ENCODE measurements around the gene HNRNPF.
A peak's percentile ranks its signal among the peaks of the same experiment; 100 is the strongest.

HNRNPF gene

DNA sequence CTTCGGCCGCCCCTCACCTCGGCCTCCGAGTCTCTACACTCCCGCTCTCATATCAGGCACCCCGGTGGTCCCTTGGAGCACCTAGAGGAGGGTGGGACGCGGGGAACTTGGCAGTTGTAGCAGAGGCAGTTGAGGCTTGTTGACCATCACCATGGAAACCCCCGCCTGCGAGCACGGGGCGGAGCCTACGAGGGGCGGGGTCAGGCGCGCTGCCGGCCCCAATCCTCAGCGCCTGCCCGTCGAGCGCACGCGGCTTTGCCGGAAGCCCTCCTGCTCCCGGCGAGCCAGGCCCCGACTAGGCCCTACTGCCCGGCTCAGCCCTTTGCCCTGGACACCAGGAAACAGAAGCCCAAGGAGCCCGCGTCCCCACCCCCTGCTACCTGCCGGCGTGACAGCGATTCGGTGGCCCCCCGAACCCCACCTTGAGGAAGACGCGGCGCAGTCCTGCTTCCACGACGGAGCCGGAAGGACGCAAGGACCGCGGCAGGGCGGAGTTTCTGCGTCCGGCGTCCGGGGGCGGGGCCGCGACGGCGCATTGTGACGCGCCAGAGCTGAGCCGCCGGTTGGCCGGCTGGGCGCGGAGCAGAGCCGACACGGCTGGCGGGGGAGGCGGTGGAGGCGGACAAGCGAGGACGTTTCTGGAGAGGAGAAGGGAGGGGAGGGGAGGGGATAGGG, at the start of gene HNRNPF (continued):
- TF ChIP-seq ZNF561 (tag by site-specific recombination; IDR thresholded peaks at IDR 0.05; ENCODE audit: borderline replicate concordance) (peak; percentile 78), ZNF76 (tag by site-specific recombination; IDR thresholded peaks at IDR 0.05; ENCODE audit: borderline replicate concordance, low read depth) (peak; percentile 65; the same call in 1 of the 2 replicates), ZBTB8A (tag by site-specific recombination; IDR thresholded peaks at IDR 0.05) (peak; percentile 88), ZNF664 (tag by site-specific recombination; IDR thresholded peaks at IDR 0.05) (no peak), ZNF473 (tag by site-specific recombination; IDR thresholded peaks at IDR 0.05) (no peak), ZNF133 (tag by site-specific recombination; IDR thresholded peaks at IDR 0.05) (no peak), ZBTB20 (tag by site-specific recombination; IDR thresholded peaks at IDR 0.05) (peak; percentile 77; the same call in 1 of the 2 replicates), KLF8 (tag by site-specific recombination; IDR thresholded peaks at IDR 0.05) (peak; percentile 90), ZNF426 (tag by site-specific recombination; IDR thresholded peaks at IDR 0.05) (no peak), ZNF501 (tag by site-specific recombination; IDR thresholded peaks at IDR 0.05) (peak; percentile 85), ZBTB48 (tag by site-specific recombination; IDR thresholded peaks at IDR 0.05) (0 out of 2 replicates have a peak, but pooled peaks have one; percentile 41), ZNF670 (tag by site-specific recombination; IDR thresholded peaks at IDR 0.05; ENCODE audit: low read depth) (no peak), ZNF341 (tag by site-specific recombination; IDR thresholded peaks at IDR 0.05; ENCODE audit: low read depth) (peak; percentile 82), IKZF3 (tag by site-specific recombination; IDR thresholded peaks at IDR 0.05) (no peak; the same call in 1 of the 2 replicates), ZNF37A (tag by site-specific recombination; IDR thresholded peaks at IDR 0.05) (no peak)
- TF ChIP-seq, protein P1, sequence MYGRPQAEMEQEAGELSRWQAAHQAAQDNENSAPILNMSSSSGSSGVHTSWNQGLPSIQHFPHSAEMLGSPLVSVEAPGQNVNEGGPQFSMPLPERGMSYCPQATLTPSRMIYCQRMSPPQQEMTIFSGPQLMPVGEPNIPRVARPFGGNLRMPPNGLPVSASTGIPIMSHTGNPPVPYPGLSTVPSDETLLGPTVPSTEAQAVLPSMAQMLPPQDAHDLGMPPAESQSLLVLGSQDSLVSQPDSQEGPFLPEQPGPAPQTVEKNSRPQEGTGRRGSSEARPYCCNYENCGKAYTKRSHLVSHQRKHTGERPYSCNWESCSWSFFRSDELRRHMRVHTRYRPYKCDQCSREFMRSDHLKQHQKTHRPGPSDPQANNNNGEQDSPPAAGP (tag by site-specific recombination; IDR thresholded peaks at IDR 0.05): peak; percentile 68; the same call in 1 of the 2 replicates
- TF ChIP-seq, protein P2, sequence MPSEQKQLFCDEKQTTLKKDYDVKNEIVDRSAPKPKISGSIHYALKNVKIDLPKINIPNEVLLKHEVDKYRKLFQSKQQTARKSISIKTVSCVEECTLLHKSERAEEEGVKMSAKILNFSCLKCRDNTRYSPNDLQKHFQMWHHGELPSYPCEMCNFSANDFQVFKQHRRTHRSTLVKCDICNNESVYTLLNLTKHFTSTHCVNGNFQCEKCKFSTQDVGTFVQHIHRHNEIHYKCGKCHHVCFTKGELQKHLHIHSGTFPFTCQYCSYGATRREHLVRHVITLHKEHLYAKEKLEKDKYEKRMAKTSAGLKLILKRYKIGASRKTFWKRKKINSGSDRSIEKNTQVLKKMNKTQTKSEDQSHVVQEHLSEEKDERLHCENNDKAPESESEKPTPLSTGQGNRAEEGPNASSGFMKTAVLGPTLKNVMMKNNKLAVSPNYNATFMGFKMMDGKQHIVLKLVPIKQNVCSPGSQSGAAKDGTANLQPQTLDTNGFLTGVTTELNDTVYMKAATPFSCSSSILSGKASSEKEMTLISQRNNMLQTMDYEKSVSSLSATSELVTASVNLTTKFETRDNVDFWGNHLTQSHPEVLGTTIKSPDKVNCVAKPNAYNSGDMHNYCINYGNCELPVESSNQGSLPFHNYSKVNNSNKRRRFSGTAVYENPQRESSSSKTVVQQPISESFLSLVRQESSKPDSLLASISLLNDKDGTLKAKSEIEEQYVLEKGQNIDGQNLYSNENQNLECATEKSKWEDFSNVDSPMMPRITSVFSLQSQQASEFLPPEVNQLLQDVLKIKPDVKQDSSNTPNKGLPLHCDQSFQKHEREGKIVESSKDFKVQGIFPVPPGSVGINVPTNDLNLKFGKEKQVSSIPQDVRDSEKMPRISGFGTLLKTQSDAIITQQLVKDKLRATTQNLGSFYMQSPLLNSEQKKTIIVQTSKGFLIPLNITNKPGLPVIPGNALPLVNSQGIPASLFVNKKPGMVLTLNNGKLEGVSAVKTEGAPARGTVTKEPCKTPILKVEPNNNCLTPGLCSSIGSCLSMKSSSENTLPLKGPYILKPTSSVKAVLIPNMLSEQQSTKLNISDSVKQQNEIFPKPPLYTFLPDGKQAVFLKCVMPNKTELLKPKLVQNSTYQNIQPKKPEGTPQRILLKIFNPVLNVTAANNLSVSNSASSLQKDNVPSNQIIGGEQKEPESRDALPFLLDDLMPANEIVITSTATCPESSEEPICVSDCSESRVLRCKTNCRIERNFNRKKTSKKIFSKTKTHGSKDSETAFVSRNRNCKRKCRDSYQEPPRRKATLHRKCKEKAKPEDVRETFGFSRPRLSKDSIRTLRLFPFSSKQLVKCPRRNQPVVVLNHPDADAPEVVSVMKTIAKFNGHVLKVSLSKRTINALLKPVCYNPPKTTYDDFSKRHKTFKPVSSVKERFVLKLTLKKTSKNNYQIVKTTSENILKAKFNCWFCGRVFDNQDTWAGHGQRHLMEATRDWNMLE (tag by site-specific recombination; conservative IDR thresholded peaks at IDR 0.05; ENCODE audit: low read depth): peak; percentile 68
- TF ChIP-seq, protein P3, sequence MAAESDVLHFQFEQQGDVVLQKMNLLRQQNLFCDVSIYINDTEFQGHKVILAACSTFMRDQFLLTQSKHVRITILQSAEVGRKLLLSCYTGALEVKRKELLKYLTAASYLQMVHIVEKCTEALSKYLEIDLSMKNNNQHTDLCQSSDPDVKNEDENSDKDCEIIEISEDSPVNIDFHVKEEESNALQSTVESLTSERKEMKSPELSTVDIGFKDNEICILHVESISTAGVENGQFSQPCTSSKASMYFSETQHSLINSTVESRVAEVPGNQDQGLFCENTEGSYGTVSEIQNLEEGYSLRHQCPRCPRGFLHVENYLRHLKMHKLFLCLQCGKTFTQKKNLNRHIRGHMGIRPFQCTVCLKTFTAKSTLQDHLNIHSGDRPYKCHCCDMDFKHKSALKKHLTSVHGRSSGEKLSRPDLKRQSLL (tag by site-specific recombination; IDR thresholded peaks at IDR 0.05): no peak; the same call in 1 of the 2 replicates
- TF ChIP-seq, protein P4, sequence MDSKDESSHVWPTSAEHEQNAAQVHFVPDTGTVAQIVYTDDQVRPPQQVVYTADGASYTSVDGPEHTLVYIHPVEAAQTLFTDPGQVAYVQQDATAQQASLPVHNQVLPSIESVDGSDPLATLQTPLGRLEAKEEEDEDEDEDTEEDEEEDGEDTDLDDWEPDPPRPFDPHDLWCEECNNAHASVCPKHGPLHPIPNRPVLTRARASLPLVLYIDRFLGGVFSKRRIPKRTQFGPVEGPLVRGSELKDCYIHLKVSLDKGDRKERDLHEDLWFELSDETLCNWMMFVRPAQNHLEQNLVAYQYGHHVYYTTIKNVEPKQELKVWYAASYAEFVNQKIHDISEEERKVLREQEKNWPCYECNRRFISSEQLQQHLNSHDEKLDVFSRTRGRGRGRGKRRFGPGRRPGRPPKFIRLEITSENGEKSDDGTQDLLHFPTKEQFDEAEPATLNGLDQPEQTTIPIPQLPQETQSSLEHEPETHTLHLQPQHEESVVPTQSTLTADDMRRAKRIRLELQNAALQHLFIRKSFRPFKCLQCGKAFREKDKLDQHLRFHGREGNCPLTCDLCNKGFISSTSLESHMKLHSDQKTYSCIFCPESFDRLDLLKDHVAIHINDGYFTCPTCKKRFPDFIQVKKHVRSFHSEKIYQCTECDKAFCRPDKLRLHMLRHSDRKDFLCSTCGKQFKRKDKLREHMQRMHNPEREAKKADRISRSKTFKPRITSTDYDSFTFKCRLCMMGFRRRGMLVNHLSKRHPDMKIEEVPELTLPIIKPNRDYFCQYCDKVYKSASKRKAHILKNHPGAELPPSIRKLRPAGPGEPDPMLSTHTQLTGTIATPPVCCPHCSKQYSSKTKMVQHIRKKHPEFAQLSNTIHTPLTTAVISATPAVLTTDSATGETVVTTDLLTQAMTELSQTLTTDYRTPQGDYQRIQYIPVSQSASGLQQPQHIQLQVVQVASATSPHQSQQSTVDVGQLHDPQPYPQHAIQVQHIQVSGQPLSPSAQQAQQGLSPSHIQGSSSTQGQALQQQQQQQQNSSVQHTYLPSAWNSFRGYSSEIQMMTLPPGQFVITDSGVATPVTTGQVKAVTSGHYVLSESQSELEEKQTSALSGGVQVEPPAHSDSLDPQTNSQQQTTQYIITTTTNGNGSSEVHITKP (tag by site-specific recombination; IDR thresholded peaks at IDR 0.05): peak; percentile 30; the same call in 1 of the 2 replicates
- TF ChIP-seq, protein P5, sequence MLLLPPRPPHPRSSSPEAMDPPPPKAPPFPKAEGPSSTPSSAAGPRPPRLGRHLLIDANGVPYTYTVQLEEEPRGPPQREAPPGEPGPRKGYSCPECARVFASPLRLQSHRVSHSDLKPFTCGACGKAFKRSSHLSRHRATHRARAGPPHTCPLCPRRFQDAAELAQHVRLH (tag by site-specific recombination; IDR thresholded peaks at IDR 0.05): peak; percentile 75; the same call in 1 of the 2 replicates
- TF ChIP-seq, protein P6, sequence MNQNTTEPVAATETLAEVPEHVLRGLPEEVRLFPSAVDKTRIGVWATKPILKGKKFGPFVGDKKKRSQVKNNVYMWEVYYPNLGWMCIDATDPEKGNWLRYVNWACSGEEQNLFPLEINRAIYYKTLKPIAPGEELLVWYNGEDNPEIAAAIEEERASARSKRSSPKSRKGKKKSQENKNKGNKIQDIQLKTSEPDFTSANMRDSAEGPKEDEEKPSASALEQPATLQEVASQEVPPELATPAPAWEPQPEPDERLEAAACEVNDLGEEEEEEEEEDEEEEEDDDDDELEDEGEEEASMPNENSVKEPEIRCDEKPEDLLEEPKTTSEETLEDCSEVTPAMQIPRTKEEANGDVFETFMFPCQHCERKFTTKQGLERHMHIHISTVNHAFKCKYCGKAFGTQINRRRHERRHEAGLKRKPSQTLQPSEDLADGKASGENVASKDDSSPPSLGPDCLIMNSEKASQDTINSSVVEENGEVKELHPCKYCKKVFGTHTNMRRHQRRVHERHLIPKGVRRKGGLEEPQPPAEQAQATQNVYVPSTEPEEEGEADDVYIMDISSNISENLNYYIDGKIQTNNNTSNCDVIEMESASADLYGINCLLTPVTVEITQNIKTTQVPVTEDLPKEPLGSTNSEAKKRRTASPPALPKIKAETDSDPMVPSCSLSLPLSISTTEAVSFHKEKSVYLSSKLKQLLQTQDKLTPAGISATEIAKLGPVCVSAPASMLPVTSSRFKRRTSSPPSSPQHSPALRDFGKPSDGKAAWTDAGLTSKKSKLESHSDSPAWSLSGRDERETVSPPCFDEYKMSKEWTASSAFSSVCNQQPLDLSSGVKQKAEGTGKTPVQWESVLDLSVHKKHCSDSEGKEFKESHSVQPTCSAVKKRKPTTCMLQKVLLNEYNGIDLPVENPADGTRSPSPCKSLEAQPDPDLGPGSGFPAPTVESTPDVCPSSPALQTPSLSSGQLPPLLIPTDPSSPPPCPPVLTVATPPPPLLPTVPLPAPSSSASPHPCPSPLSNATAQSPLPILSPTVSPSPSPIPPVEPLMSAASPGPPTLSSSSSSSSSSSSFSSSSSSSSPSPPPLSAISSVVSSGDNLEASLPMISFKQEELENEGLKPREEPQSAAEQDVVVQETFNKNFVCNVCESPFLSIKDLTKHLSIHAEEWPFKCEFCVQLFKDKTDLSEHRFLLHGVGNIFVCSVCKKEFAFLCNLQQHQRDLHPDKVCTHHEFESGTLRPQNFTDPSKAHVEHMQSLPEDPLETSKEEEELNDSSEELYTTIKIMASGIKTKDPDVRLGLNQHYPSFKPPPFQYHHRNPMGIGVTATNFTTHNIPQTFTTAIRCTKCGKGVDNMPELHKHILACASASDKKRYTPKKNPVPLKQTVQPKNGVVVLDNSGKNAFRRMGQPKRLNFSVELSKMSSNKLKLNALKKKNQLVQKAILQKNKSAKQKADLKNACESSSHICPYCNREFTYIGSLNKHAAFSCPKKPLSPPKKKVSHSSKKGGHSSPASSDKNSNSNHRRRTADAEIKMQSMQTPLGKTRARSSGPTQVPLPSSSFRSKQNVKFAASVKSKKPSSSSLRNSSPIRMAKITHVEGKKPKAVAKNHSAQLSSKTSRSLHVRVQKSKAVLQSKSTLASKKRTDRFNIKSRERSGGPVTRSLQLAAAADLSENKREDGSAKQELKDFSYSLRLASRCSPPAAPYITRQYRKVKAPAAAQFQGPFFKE (tag by site-specific recombination; IDR thresholded peaks at IDR 0.05; ENCODE audit: borderline replicate concordance): no peak

All from HEK293 (cell line).